Stimulated activated naive B cell treated with anti-CD40 and anti-IgM and Interleukin-4, amounts not matched to agents 10 μg/mL and 1 μg/mL and 100 μg/mL, for 72 hours (primary cell): ENCODE measurements around the gene C6orf163.

Source experiments
- ATAC-seq, 2 donors: fragments of 150-1000 bp; cut with Tn5 transposase; replicated peaks; 2 replicates each; pipeline ENCODE4 v1.10.0; 2021; ENCODE audit warnings: moderate library complexity in 1 of 2
- DNase-seq: peaks from one replicate; pipeline ENCODE4 v3.0.0; 2021
- H3K27ac Mint-ChIP-seq: one replicate; pipeline ENCODE4 v1.8.0; 2022; ENCODE audit warnings: mild to moderate bottlenecking, mixed read lengths
- H3K27me3 Mint-ChIP-seq, 2 donors: one replicate each; pipeline ENCODE4 v1.8.0; 2022; ENCODE audit warnings: mixed read lengths in 2 of 2
- H3K36me3 Mint-ChIP-seq, 2 donors: one replicate each; pipeline ENCODE4 v1.8.0; 2022; ENCODE audit warnings: mixed read lengths in 2 of 2, mild to moderate bottlenecking in 1 of 2
- H3K4me1 Mint-ChIP-seq, 2 donors: one replicate each; pipeline ENCODE4 v1.8.0; 2022; ENCODE audit warnings: mixed read lengths in 2 of 2, mild to moderate bottlenecking in 1 of 2
- H3K4me3 Mint-ChIP-seq, 2 donors: one replicate each; pipeline ENCODE4 v1.8.0; 2022; ENCODE audit warnings: mild to moderate bottlenecking in 2 of 2, mixed read lengths in 2 of 2, moderate library complexity in 1 of 2
- H3K9me3 Mint-ChIP-seq, 2 donors: one replicate each; pipeline ENCODE4 v1.8.0; 2022; ENCODE audit warnings: mixed read lengths in 2 of 2, mild to moderate bottlenecking in 1 of 2

Gene C6orf163

DNA sequence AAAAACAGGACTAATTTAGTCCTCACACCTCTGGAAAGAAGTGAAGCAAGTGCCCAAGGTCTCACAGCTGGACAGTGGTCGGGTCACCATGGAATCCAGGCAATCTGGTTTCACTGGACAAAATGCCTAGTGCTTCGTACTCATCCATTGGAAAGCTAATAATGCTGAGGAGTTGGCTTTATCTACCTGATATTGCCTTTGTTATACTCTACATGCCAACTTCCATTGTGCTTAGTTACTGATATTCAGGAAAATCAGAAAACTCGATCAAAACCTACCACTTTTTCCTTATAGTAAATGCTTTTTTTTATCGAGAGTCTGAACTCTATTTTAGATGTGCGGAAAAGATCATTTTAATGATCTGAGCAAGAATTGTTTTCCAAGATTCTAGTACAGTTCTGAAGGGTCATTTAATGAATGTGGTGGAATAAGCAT is 64.1 kb downstream of the C6orf163 start:
- peak overlapping the region; percentile 87 to 93 for H3K4me3 Mint-ChIP-seq
- peaks cover 10 to 32% of the 10 kb centered on the region in 2 donors for H3K27me3 Mint-ChIP-seq
- H3K27ac Mint-ChIP-seq, result peak overlapping the region; percentile 81
- ATAC-seq (peak in 1 of 2 donors; percentile 5), DNase-seq (no peak)
- no peaks in the 10 kb centered on the region for H3K9me3 Mint-ChIP-seq
- peaks cover 4 to 12% of the 10 kb centered on the region in 2 donors for H3K4me1 Mint-ChIP-seq
- H3K36me3 Mint-ChIP-seq, result no peaks in the 10 kb centered on the region
